Limb (tissue), 2 donors: ENCODE data around the gene NCOR2.
A peak's percentile ranks its signal among the peaks of the same experiment; 100 is the strongest.

Experiments
- DNase-seq, 2 donors: peaks; one replicate each; pipeline ENCODE4 v3.0.0-alpha.2; 2016; ENCODE audit errors: extremely low spot score in 2 of 2

NCOR2 gene

DNA sequence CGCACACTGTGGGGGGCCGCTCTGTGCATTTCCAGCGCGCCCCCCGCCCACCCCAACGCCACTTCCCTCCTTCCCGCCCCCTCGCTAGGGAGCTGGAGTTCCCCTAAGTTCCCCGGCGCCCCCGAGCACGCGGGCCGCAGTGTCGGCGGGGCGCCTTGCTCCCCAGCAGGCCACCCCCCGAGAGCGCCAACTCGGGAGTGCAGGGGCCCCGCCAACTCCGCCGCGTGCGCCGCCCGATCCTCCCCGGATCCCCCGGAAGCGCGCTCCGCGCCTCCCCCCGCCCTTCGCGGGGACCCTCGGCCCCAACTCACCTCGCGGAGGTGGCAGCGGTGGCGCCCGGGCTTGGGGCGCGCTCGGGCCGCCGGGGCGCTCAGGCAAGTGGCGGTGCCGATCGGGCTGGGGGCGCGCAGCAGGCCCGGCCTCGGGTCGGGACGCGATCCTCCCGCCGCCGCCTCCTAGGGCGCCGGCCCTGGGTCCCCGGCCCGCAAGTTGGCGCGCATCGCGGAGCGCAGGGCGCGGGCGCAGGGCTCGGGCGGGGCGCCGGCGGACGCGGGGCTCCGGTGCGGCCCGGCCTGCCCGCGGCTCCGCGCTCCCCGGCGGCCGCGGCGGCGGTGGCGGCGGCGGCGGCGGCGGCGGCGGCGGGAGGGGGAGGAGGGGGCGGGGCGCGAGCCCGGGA lies at the start of gene NCOR2:
TSS of gene NCOR2 (minus strand) at position 616 of the 676 bp plus-strand sequence. CDS start 72,361 bp downstream, outside the sequence.
- DNase-seq: peak in 1 of 2 donors; percentile 80

GRCh38 chr12:124616394-124617221 lies 49.2 kb upstream of the NCOR2 start:
- no peak for DNase-seq

- DNase-seq: no peak
Measured at GRCh38 chr12:124614512-124615292, 47.3 kb upstream of the NCOR2 start.

DNA sequence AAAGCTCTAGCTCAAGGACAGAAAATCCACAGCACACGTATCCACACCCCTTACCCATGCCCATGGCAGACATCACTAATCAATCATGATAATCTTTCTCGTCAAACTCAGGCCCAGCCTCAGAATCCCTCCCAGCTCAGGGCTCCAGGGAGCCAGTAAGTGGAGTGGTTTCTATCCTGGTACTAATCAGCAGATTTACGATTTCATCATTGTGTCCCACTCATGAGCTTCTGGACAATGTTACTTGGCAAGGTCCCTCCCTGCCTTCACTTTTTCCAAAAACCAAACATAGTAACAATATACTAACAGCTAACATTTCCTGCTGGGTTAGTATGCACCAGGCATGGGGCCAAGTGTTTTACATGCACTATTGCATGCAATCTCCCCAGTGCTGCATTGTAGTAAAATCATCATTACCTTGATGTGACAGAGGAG lies 45.8 kb upstream of the NCOR2 start:
- DNase-seq: peak; percentile 62 to 63

- no peak for DNase-seq
Measured at GRCh38 chr12:124612410-124612680, 44.9 kb upstream of the NCOR2 start.

DNA sequence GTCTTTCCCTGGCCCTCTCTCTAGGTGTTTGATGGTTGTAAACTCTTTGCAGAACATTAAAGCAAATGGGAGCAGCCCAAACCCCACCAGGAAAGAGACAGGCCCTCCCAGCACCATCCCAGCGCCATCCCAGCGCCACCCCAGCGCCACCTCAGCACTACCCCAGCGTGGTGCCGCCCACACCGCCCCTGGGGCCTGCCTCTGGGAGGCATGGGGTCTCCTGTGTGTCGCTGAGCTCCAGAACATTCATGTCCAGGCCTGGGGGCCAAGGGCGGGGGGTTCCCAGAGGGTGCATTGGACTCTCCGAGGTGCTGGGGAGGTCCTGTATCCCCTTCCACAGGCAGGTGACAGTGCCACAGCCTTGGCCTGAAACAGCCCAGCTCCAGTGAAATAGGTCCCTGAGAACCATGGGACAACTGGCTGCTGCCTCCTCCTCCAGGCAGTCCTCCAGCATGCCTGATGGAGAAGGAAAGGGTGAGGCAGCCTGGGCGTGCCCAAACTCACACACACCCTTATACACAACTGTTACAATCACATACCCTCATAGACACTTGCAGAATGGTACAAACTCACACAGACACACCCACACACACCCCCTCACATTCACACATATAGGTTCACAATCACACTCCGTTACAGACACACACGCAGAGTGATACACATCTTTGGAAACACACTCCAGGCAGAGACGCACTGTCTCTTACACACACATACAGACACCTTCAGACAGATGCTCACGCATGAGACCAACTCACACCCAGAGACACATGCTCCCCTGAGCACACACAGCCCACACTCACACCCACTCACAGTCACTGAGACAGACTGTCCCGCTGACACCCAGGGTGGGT lies 44.4 kb upstream of the NCOR2 start:
- DNase-seq: no peak

- DNase-seq: no peak
Measured at GRCh38 chr12:124610629-124611558, 43.5 kb upstream of the NCOR2 start.

DNA sequence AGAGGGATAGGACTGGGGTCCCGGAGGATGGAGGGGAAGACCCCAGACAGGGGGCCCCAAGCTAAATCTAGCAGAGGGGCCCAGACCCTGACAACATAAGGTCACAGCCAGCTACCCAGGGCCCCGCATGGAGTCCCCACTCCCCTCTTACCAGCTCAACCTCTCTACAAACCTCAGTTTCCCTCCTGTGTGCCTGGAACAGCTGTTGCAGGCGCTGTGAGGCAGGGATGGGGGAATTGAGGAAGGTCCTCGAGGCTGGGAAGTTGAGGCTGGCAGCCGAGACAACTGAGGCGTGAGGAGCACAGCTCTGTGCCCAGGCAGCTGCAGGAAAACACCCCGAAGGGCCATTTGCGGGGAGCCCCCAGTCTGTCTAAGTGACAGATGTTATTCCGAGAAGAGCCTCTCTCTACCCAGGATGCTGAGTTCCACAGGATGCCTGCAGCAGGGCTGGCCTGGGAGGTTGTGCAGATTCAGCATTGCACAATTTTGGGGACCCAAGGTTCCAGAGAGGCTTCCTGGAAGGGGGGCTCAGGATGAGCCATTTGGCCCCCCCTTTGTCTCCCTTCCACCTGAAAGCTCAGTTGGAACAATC lies 42.7 kb upstream of the NCOR2 start:
- no peak for DNase-seq

DNA sequence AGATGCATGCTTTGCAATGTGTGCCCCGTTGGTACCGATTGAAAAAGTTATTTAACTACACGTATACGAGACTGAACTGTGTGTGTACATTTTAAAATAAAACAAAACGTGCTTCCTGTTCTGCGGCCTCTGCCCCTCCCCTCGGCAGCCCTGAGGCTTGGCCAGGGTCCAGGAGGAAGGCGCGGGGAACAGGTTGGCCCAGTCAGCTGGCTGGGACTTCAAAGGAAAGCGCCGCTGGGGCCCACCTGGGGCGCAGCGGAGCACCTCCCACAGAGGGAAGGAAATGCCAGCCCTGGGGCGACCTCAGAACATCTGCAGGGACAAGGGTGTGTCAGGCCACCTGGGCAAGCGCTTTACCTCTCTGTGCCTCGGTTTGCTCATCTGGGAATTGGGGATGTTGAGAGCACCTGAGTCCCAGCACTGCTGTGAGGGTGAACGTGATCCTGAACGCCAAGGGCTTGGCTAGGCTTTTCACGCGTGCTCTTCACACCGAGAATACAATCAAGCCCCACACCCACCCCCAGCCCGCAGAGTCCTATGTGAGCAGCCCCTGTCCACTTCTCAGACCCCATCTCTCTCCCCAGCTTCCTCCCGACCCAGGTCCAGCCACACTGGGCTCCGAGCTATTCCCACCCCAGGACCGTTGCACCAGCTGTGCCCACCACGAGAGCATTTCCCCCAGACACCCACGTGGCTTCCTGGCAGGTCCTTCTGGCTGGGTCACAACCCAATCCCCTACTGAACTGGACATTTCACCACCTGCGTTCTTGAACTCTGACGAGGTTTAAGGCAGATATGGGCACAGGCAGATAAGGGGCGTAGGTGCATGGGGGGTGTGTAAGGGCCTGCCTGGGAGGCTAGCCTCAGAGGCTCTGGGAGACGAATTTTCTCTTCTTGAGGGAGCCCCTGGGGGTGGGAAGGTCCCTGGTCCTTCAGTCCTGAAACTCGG lies 41.9 kb upstream of the NCOR2 start:
- DNase-seq: peak; percentile 64 to 88

DNA sequence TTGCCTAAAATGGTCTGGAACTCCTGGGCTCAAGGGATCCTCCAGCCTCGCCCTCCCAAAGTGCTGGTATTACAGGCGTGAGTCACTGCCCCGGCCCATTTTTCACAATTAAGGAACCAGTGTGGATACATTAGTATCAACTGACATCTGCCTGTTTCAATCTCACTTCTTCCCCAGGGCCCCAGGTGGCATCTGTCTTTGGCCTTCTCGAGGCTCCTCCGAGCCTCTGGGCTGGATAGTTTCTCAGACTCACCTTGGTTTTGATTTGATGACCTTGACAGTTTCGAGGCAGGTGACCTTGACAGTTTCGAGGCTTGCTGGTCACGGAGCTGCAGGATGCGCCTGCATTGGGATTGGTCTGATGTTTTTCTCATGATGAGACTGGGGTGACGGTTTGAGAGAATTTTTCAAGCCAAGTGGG lies 41.0 kb upstream of the NCOR2 start:
- no peak for DNase-seq

DNA sequence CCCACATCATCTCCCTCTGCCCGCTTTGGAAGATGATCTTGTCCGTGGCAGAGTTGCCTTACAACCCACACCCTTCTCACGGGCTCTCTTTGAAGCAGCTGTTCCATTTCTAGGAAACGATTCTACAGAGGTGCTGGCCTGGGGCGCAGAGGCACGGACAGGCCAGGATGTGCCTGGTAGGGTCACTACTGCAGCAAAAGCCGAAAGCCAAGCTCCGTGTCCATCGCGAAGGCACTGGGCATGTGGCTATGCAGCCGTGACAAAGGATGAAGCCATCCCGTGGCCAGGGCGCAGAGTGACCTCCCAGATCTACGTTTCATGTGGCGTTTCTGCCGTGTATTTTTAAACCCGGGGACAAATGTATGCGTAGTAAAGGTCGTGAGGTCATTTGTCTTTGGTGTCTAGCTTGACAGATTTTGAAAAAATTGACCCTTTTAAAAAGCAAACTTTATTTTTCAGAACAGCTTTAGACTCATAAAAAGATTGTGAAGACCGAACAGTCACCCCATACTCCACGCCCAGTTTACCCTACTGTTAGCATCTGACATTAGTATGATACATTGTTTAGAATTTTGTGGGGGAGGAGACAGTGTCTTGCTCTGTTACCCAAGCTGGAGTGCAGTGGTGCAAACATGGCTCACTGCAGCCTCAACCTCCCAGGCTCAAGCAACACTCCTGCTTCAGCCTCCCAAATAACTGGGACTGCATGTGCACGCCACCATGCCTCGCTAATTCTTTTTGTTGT lies 40.4 kb upstream of the NCOR2 start:
- no peak for DNase-seq

DNA sequence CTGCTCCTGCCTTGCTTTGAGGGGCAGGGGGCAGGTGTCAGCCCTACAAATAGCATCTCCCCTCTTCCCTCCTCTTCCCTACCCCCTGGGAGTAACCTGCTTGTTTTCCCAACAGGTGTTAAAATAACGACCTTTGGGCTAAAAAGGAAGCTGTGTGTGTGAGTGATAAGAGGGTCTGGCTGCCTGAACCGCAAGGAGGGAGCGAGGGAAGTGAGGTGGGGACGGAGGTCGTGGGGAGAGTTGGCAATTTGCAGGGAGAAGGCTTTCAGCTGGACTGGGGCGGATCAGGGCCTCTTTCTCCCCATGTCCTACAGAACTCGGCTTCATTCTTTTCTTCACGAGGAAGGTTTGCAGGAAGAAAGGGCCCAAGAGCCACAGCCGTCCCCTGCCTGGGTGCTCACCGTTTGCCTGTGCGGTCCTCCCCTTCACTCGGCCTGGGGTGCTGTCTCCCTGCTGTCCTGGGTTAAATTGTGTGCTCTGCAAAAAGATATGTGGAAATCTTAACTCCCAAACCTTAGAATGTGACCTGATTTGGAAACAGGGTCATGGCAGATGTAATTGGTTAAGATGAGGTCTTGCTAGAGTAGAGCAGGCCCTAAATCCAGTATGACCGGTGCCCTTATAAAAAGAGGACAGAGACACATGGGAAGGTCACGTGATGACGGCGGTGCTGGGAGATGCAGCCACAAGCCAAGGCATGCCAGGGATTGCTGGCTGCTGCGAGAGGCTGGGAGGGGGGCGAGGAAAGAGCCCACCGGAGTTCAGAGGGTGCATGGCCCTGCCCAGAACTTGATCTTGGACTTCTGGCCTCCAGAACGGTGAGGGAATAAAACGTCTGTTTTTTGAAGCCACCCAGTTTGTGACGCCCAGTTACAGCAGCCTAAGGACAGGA lies 38.7 kb upstream of the NCOR2 start:
- no peak for DNase-seq

- no peak for DNase-seq
Measured at GRCh38 chr12:124605150-124605882, 37.9 kb upstream of the NCOR2 start.

GRCh38 chr12:124604264-124604680 lies 36.9 kb upstream of the NCOR2 start:
- no peak for DNase-seq

DNA sequence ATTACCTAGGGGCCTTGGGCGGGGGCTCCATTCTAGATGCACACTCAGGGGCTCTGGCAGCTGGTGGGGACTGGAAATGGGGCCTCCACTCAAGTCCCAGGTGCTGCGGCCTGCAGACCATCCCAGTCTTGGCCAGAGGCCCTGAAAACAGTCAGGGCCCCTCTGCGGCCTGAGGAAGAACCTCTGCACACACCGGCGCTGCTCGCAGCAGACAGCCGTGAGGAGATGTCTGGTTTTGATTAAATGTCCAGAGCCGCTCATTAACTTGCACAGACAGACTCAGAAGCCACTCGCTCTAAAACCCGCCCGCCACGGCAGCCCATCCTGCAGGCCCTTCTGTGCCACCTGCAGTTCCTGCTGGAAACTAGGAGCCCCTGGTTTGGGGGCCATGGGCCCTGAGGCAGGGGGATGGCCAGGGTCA lies 36.4 kb upstream of the NCOR2 start:
- DNase-seq: peak in 1 of 2 donors; percentile 74

- DNase-seq: no peak
Measured at GRCh38 chr12:124603100-124603541, 35.7 kb upstream of the NCOR2 start.
